HG02870 (cell line): ENCODE measurements around the gene CLDN17.

Experiments used
- ATAC-seq: cut with Tn5 transposase; IDR thresholded peaks from one replicate; pipeline ENCODE4 v1.9.1; 2021; ENCODE audit warnings: mild to moderate bottlenecking, moderate library complexity; ENCODE audit not compliant: unreplicated experiment

Gene CLDN17, protein sequence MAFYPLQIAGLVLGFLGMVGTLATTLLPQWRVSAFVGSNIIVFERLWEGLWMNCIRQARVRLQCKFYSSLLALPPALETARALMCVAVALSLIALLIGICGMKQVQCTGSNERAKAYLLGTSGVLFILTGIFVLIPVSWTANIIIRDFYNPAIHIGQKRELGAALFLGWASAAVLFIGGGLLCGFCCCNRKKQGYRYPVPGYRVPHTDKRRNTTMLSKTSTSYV

DNA sequence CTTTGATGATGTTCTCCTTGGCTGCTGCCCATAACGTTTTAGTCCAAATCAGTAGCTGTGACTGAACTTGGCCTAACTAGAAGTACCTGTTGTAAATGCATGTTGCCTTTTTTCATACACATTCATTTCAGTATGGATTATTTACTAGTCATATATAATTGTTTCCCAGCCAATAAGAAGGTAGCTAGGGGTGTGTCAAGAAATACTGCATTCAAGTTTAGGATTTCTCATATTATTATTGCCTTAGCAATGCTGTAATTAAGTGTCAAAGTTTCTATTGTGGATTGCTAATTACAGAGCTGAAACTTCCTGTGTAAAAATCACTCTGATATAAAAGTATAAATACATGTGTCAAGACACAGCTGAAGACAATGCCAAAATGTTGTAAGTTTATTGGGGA, at the start of gene CLDN17:
Gene CLDN17, minus strand, starts transcription at position 101 of the 400 bp plus-strand sequence. CDS start 188 bp downstream, outside the sequence.
- ATAC-seq = no peak

DNA sequence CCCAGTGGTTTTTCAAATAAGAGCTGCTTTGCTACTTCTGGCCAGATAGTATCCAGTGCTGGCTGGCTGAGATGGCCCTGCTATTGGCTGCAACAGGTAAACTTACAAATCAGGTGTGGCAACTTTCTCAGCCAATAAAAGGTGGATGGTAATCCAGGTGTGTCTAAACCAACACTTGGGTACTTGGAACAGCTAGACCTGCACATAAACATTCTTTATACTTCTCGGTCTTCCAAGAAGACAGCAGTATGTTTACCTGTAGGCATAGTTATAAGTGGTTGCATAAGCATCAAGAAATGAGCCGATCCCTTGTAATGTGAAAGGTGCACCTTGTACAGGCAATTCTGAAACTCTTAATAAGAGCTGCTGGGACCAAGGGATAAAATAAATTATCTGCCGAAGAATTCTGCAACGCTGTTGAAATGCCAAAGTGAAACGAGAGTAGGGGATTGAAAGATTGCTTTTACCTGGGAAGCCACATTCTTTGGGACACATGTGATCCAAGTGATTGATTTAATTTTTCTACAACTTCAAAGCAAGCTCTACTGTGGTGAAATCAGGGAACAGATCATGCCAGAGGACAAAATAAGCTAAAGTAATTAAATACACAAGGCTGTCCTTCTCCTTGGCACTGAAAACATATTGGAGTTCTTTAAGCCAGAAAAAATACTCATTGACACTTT, 49.6 kb upstream of the CLDN17 start, which contains the start of gene CLDN8:
Gene CLDN8, minus strand, starts transcription at position 57 of the 683 bp plus-strand sequence. CDS start 172 bp downstream, outside the sequence.
- ATAC-seq = no peak

DNA sequence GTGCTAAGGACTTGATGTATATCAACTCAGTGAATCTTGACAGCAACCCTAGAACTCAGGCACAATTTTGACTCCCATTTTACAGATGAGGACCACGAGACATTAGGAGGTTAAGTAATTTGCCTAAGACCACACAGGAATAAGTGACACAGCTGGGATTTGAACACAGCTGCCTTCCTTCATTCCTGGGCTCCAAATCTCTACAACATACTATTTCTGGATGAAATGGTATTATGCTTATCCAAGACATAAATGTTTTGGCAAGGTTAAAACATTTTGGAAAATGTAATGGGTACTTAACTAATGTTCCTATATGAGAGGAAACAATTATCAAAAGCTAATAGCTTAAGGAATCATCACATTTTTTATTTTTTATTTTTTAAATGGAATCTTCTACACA, 44.5 kb upstream of the CLDN17 start:
- ATAC-seq = no peak

DNA sequence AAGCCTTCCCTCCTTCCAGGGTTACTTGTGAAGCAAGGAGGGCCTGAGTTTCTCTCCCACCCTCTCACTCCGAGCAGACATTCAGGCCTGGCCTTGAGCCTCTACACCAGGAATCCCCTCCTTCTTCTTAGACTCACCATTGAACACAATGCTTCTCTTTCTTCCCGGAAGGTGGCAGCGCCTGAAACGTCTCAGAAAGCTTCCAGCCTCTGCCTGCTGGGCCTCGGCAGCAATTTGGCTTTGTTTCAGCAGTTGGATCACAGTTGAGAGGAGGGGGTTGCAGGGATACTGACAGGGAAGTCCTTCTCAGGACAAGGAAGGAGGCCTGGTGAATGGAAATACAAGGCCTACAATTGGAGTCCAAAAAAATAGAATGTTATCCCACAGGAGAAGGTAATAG, 43.0 kb upstream of the CLDN17 start:
- no peak for ATAC-seq

DNA sequence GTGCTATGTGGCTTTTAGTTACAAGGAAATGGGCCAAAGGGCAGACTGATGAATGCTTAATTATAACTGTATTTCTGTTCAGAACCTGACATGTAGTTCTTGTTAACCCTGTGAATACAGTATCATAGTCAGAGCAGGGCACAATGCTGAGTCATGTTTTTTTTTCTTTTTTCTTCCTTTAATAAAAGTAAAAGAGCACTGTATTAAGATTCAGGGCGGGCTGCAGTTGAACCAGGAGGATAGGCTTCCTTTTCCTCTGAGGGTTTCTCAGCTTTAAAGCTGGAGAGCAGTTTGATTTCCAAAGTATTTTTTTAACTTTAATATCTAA, 40.6 kb upstream of the CLDN17 start:
- ATAC-seq = no peak

DNA sequence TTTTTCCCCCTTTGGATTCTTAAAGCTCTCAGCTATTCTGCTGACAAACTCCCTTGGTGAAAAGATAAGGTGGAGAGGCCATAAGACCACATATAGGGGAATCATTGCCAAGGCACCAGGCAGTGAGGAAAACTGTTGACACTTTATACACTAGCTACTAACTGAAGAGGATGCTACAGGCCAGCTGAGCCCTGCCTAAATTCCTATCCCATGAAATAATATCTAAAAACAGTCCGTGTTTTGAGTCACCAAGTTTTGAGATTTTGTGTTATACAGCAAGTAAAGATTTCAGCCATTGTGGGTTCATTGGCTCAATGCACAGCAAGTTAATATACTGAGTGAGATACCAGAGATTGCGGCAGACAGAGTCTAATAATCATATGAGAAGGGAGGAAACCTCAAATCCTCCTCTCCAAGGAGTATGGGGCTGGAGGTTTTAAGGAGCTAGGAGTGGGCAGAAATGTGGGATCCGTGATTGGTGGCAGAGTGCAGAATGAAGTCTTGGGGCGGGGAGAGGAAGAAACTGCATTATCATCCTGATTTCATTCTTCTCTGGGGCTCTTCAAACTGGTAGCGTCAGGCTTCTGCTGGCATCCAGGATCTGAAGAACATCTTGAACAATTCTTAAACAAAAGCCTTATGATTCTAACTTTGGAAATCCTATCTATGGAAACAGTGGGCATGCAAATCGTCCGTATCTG, 40.1 kb upstream of the CLDN17 start:
- ATAC-seq = no peak

DNA sequence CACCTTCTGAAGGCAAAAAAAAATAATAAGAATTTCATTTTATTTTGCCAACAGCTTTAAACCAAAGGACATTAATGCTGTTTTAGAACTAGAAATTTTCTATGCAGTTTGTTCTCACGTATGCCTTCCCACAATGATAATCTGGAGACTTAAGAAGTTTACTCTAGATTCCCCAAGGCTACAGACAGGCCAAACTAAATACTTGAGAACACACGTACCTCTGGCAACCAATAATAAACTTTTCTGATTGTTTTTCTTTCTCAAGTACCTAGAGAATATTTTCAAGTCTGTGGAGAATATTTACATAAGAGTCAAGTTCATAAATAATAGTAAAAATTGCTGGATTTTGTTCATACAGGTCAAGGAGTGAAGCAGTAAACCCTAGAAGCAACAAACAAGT, 33.4 kb upstream of the CLDN17 start:
- no peak for ATAC-seq

DNA sequence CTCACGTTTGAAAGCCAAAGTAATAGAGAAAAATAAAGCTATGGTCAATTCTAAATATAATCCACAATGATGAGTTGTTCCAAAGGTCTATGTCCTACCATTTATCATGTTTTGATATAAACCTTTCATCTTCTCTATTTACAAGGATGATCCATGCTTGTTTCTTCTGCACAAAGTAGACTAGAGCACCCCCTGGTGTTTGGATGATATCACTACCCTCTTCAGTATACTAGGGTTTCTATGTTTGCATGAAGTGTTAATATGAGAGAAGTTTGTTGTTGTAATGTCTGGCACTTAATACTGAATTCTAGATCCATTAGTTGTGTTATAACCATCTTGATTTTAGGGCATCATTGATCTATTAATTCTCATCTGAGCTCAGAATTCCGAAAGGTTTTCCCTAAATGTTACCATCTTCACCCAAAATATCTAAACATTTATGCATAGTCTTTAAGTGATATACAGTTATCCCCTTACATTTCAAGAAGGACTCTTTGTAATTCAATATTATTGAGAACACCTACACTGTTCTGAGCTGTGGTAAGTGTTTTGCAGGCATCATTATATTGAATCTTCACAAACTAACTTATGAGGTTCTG, 28.2 kb upstream of the CLDN17 start:
- ATAC-seq = no peak

DNA sequence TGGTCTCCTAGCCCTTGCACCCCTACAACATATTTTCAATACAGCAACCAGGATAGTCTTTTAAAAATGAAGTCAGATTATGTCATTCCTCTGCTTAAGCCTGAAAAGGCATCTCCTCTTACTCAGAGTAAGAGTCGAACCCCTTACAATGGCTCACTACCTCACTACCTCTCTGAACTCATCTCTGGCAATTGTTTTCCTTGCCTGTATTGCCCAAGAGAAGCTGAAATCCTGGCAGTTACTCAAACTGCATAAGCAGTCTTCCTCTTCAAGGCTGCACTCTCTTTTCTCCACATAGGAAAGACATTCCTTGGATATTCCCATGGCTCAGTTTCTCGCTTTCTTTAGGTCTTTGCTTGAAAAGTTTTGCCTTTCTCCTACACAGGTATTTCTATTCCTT, 26.6 kb upstream of the CLDN17 start:
- no peak for ATAC-seq

DNA sequence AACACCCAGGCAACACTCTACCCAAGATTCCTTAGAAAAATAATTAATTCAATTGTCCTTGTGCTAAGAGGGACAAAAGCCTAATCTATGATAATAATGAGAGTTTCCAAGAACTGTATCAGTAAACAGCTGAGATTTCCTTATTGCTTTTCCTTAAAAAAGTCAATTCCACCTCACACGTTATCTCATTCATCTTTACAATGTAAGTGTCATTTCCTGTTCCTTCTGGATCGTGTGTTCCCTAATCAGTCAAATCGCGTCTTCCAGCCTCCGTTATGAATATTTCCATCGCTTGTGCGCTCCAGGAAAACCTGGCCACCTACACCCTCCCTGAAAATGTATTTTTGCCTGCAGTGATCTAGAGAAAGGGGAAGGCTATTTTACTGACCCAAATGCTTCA, 23.9 kb upstream of the CLDN17 start:
- no peak for ATAC-seq

DNA sequence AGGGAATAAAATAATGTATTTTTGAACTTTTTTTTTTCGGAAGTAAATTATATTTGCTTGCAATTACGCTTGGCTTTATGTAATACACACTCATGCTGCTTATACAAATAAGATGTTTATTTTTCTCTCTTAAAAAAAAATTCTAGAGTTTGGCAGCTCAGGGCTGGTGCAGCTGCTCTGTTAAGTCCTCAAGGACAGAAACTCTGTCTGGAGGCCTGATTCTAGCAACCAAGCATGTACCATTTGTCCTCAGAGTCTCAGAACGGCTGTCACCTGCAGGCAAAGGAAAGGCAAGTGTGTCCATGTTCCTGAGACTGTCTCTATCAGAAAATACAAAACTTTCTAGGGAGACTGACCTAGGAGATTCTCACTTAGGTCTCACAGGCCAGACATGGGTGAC, 23.2 kb upstream of the CLDN17 start:
- no peak for ATAC-seq

DNA sequence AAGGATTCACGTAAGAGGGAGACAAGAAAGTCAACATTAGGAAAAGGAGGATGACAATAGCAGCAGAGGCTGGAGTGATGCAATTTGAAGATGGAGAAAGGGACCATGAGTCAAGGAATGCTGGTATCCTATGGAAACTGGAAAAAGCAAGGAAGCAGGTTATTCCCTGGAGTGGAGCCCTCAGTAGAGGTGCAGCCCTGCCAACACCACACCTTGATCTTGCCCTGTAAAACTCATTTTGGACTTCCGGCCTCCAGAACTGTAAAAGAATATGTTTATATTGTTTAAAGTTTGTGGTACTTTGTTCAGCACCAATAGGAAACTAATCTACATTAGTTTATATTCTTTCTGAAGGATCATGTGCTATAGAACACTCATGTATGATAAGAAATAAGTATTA, 19.6 kb upstream of the CLDN17 start:
- no peak for ATAC-seq

DNA sequence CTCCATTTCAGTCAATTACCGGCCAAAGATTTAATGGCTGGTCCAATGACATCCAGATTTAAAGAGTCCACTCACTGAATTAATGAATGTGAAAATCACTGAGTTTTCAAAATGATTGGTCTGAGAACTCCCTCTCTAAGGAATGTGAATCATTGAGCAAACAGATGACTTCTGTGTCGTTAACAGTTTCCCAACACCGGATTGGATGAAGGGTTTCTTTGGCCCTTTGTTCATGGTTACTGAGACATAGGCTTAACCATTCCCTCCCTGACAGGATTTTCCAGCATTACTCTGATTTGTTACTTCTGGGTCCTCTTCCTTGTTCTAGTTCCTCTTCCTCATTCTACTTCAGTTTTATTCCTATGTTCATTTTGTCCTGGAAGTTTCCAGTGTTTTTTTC, 1.5 kb upstream of the CLDN17 start:
- ATAC-seq = no peak

DNA sequence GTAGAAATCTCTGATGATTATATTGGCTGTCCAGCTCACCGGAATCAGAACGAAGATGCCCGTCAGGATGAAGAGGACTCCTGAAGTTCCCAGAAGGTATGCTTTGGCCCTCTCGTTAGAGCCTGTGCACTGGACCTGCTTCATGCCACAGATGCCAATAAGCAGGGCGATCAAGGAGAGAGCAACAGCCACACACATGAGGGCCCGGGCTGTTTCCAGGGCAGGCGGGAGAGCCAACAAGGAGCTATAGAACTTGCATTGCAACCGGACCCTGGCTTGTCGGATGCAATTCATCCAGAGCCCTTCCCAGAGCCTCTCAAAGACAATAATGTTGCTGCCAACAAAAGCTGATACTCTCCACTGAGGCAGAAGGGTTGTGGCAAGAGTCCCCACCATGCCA, 434 bp downstream of the CLDN17 start:
- no peak for ATAC-seq

DNA sequence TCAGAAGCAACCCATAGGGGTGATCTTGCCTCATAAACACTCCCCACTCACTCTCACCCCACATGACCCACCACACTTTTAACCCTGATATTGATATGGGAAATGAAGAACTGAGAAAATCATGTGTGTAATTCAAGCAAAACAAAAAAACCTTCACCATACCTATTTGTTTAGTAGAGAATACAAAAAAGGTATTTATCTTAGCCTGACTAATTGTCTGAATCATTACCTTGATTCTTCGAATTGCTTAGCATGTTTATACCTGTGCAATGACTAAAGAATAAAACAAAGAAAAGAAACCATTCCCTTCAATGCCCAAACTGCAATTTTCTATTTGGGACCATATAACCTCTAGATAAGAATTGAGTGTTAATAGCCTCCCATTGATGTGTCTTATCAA, 1.8 kb downstream of the CLDN17 start:
- ATAC-seq = no peak

DNA sequence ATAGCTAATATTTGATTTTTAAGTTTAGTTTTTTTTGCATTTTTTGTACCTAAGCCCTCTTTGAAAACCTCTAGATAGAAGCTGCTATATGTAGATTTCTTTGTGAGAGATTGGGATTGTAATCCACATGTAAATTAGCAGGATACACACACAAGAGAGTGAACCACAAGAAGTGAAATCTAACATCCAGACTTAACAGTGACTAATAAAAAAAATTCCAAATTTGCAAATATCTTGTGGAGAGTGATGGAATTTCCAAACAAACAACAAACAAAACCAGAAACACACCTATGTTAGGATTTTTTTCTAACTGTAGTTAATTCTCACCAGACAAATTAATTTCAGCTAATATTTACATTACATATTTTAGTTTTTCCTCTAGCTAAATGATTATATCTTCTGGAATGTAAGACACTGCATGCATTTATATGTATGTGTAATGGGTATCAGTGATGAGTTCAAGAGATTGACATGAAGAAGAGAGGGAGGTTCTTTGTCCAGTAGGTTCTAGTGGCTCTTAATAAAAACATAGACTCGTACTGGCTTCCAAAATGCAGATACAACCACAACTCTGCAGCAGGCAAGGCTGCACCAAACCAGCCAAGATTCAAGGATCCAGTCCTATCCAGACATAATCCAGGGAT, 12.8 kb downstream of the CLDN17 start:
- no peak for ATAC-seq

DNA sequence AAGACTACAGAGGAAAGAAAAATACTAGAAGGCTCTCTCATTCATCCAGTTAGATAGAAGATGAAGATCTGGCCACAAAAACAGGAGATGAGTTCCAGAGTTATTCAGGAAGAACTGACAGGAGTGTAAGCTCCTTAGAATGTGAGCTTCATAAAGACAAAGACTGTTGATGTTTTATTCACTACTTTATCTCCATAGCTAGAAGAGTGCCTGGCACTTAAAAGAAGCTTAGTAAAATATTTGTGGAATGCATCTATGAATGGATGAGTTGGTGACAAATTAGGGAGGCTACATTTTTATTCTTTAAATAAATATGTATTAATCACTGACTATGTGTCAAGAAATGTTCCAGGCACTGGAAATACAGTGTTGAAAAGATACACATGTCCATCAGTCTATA, 13.8 kb downstream of the CLDN17 start:
- no peak for ATAC-seq

DNA sequence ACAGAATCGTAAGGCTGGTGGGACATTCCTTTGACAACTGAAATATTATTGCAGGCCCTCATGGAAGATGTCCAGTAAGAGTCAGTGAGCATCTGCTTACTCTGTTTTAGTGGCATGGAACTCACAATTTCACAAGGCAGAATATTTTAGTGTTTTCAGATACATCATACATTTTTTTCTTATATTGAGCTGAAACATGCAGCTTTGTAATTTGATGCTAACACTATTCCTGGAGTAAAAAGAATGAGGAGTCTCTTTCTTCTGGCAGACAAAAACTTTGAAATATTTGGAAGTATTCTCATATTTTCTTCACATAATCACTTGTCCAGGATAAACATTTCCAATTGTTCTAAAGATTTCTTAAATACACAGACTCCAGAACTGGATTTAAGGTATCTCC, 17.7 kb downstream of the CLDN17 start:
- no peak for ATAC-seq

DNA sequence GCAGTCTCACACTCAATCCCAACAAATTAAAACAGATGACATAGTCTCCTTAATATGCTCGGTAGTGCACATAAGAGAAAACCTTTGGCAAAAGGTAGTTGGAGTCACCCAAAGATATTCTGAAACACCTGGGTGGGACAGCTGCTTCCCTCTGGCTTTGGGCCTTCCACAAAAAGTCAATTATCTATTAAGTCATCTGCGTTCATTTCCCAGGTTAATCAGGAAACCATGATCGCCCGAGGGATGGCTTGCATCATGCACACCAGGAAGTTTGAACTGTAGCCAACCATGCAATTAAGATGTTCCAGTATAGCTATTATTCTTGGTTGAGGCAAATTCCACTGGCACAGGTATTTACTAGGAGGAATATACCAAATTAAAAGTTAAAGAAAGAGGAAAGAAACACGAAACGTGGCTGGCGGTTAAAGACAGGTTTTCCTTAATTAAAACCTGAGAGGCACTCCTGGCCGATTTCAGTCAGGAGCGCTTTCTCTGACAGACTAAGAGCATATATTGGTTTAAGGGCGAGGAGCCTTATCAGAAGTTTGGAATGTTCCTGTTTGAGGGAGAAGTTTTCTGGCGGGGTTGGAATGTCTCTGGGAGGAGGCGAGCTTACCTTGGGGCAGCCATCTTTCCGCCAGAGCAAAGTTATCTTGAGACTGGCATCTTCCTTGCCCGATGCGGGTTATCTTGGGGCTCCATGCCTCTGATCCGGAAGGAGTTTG, 19.9 kb downstream of the CLDN17 start:
- no peak for ATAC-seq

DNA sequence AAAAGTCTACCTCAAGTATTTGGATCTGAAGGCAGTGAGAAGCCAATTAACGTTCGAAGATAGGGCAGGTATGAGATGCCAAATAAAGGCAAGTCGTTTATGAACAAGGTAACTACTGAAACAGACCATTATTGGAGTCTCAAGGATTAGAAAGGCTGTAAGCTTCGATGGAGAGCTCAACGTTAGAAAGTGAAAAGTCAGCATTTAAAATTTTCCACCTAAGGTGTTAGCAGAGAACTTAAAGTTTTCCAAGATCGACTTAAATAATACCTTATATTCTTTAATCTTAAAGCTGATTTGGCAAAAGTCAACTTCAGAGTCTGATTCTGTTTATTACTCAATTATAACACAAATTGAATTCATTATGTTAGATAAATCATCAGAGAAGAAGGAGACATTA, 28.1 kb downstream of the CLDN17 start:
- ATAC-seq = no peak

DNA sequence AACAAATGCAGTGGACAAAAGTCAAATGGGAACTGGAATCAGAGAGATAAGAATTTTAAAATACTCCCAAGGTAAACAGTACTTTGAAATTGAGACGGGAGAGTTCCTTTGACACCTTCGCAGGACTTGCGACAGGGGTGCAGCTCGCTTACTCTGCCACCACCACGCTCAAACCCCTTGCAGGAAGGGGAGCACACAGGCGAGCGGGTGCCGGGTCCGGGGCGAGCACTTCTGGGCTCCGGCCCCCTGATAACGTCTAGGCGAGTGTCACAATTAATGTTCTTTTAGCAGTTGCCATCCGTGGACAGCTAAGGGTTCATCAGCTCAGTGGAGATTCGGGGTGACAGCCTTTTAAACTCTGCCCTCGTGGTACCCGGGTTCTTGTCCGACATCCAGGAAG, 37.4 kb downstream of the CLDN17 start:
- no peak for ATAC-seq
